Activated CD8-positive, alpha-beta T cell treated with anti-CD3 and anti-CD28 coated beads for 36 hours (primary cell): Measurements from ENCODE around the gene ATXN3. TPM values are rescaled to one million over a fixed set of nuclear protein-coding genes. Genes with fewer than 3 reads are reported as not detected.

Experiments used
- ATAC-seq: fragments of 200-7000 bp; cut with Tn5 transposase; one replicate; pipeline ENCODE4 v1.10.0; 2021; ENCODE audit warnings: mild to moderate bottlenecking, moderate library complexity
- CTCF ChIA-PET: fragments of 350-600 bp; sonication (Branson Sonifier 250); formaldehyde crosslinking; loops from one replicate; lab custom pipeline; 2021; ENCODE audit warnings: antibody characterized with exemption; lab: Charles Lee
- POLR2A ChIA-PET: fragments of 350-600 bp; sonication (Branson Sonifier 250); formaldehyde crosslinking; loops from one replicate; lab custom pipeline; 2021; ENCODE audit warnings: antibody characterized with exemption; lab: Charles Lee
- DNase-seq: peaks from one replicate; pipeline ENCODE4 v3.0.0-alpha.2; 2020
- H3K27ac Mint-ChIP-seq: one replicate; pipeline ENCODE4 v1.8.0; 2021; ENCODE audit warnings: mild to moderate bottlenecking, mixed read lengths
- H3K27me3 Mint-ChIP-seq: one replicate; pipeline ENCODE4 v1.8.0; 2021; ENCODE audit warnings: mixed read lengths
- H3K36me3 Mint-ChIP-seq: one replicate; pipeline ENCODE4 v1.8.0; 2021; ENCODE audit warnings: low read depth, mixed read lengths
- H3K4me1 Mint-ChIP-seq: one replicate; pipeline ENCODE4 v1.8.0; 2021; ENCODE audit warnings: low read depth, mixed read lengths
- H3K4me3 Mint-ChIP-seq: one replicate; pipeline ENCODE4 v1.8.0; 2021; ENCODE audit warnings: mild to moderate bottlenecking, moderate library complexity, mixed read lengths
- H3K9me3 Mint-ChIP-seq: one replicate; pipeline ENCODE4 v1.8.0; 2021; ENCODE audit warnings: mixed read lengths
- intact Hi-C: fragments of 100-400 bp; cut with micrococcal nuclease; formaldehyde crosslinking; loops from one replicate; pipeline ENCODE4 v1.10.0; 2022
- total RNA-seq, 2 experiments: library from RNA; stranded (reverse); gene quantifications; one replicate each; pipeline ENCODE4 v1.2.3, GENCODE V29; 2021
- TF ChIP-seq, protein P1 (sequence below): fragments of 200-600 bp; IDR thresholded peaks from one replicate; pipeline ENCODE4 v1.8.0; 2022; ENCODE audit warnings: antibody characterized with exemption, mild to moderate bottlenecking

The ATXN3 gene
- total RNA-seq, 2 experiments from 2014 or later = 28.4 to 29.7 TPM

GRCh38 chr14:92009604-92010003 is 96.8 kb downstream of the ATXN3 start:
- no peak overlapping the region for H3K27ac Mint-ChIP-seq
- peaks cover 48% of the 10 kb centered on the region for H3K36me3 Mint-ChIP-seq
- CTCF ChIA-PET = interaction anchor here (1.1 to 1.6 kb wide), 2 partner anchors 13 to 98 kb away, joined by 3 to 9 read pairs; no protein-coding TSS in a partner anchor
- intact Hi-C loops = no loop called here
- no peaks in the 10 kb centered on the region for H3K9me3 Mint-ChIP-seq
- H3K27me3 Mint-ChIP-seq = no peaks in the 10 kb centered on the region
- peaks cover 42% of the 10 kb centered on the region for H3K4me1 Mint-ChIP-seq
- DNase-seq (no peak), ATAC-seq (no peak)
- TF ChIP-seq, protein P1, sequence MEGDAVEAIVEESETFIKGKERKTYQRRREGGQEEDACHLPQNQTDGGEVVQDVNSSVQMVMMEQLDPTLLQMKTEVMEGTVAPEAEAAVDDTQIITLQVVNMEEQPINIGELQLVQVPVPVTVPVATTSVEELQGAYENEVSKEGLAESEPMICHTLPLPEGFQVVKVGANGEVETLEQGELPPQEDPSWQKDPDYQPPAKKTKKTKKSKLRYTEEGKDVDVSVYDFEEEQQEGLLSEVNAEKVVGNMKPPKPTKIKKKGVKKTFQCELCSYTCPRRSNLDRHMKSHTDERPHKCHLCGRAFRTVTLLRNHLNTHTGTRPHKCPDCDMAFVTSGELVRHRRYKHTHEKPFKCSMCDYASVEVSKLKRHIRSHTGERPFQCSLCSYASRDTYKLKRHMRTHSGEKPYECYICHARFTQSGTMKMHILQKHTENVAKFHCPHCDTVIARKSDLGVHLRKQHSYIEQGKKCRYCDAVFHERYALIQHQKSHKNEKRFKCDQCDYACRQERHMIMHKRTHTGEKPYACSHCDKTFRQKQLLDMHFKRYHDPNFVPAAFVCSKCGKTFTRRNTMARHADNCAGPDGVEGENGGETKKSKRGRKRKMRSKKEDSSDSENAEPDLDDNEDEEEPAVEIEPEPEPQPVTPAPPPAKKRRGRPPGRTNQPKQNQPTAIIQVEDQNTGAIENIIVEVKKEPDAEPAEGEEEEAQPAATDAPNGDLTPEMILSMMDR = no peak
- POLR2A ChIA-PET = no interaction called here
- H3K4me3 Mint-ChIP-seq = no peak overlapping the region

Other genes starting within 250 kb of the ATXN3 start
- 10 to 100 TPM; 28.5 to 32.5 TPM for gene TC2N, start 239.0 kb downstream of the ATXN3 start, total RNA-seq
- gene FBLN5, start 158.9 kb downstream of the ATXN3 start, total RNA-seq = 1 to 10 TPM; 1.3 to 1.4 TPM
- gene TRIP11, start 66.5 kb downstream of the ATXN3 start, total RNA-seq = 10 to 100 TPM; 33.5 to 35.5 TPM
- gene NDUFB1, start 15.1 kb upstream of the ATXN3 start, total RNA-seq = 100 to 1,000 TPM; 102 TPM
- 100 to 1,000 TPM in 1 of 2 experiments, 10 to 100 TPM in 1; 96.2 to 103 TPM for gene CPSF2, start 15.4 kb upstream of the ATXN3 start, total RNA-seq
- gene SLC24A4, start 216.6 kb upstream of the ATXN3 start, total RNA-seq = not detected